ENCODE results near the gene POGLUT2. TPM values are rescaled to one million over a fixed set of nuclear protein-coding genes. Genes with fewer than 3 reads are reported as not detected.

POGLUT2 gene
- total and polyA plus RNA-seq, 2 experiments from 2014 or later: 14.6 to 17.5 TPM

DNA sequence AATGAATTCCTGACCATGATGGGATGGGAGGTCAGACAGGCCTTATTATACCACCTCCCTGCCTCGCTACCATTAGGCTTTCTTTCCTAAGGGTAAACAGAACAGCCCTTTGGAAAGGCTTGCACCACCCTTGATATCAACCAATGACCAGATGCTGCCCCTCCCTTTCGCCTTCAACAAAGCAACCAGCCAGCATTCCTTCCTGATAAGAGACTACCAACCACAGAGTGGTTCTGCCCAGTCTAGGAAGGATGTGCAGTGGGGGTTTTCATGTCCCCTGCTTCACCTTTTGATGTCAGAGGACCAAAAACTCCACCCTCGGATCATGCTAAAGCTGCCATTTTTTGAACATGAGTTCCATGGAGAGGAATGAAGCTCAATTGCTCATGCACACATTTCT, 46.9 kb downstream of the POGLUT2 start:
- peaks cover 19% of the 10 kb centered on the region; the same call in 2 of the 3 replicates for H3K9me3 Mint-ChIP-seq
- no peak overlapping the region for H3K27ac ChIP-seq (ENCODE audit: low read depth)
- no peaks in the 10 kb centered on the region for H3K9me2 ChIP-seq (ENCODE audit: insufficient read depth)
- no peaks in the 10 kb centered on the region for H3K27me3 ChIP-seq (ENCODE audit: insufficient read depth)
- no peaks in the 10 kb centered on the region for H3K4me1 ChIP-seq (ENCODE audit: insufficient read depth)
- H3K4me3 Mint-ChIP-seq: no peak overlapping the region
- DNase-seq (ENCODE audit: low spot score) (no peak), ATAC-seq (no peak)
- H2AFZ ChIP-seq: no peak overlapping the region
- no peak overlapping the region for H3K27ac Mint-ChIP-seq
- no peaks in the 10 kb centered on the region for H3K4me1 Mint-ChIP-seq
- H4K20me1 ChIP-seq (replicated peaks; ENCODE audit: insufficient read depth): no peaks in the 10 kb centered on the region
- no peak overlapping the region for H3K4me3 ChIP-seq
- H3K27me3 Mint-ChIP-seq (ENCODE audit: insufficient read depth, low read depth, poor library complexity): peaks cover under 1% of the 10 kb centered on the region
- H3K79me2 ChIP-seq (replicated peaks; ENCODE audit: insufficient read depth): no peaks in the 10 kb centered on the region
- no peaks in the 10 kb centered on the region for H3F3A ChIP-seq (replicated peaks; ENCODE audit: low read depth)
- no peak for TF ChIP-seq CREB1 (CRISPR knock-in tag; IDR thresholded peaks at IDR 0.05; ENCODE audit: low read depth)
- no peak for TF ChIP-seq EZH2phosphoT487 (IDR thresholded peaks at IDR 0.05; ENCODE audit: unreplicated experiment)
- no peak for TF ChIP-seq ZNF331 (CRISPR knock-in tag; IDR thresholded peaks at IDR 0.05; ENCODE audit: low read depth)
- no peak for TF ChIP-seq JUNB (IDR thresholded peaks at IDR 0.05; ENCODE audit: unreplicated experiment)
- TF ChIP-seq, protein P1, sequence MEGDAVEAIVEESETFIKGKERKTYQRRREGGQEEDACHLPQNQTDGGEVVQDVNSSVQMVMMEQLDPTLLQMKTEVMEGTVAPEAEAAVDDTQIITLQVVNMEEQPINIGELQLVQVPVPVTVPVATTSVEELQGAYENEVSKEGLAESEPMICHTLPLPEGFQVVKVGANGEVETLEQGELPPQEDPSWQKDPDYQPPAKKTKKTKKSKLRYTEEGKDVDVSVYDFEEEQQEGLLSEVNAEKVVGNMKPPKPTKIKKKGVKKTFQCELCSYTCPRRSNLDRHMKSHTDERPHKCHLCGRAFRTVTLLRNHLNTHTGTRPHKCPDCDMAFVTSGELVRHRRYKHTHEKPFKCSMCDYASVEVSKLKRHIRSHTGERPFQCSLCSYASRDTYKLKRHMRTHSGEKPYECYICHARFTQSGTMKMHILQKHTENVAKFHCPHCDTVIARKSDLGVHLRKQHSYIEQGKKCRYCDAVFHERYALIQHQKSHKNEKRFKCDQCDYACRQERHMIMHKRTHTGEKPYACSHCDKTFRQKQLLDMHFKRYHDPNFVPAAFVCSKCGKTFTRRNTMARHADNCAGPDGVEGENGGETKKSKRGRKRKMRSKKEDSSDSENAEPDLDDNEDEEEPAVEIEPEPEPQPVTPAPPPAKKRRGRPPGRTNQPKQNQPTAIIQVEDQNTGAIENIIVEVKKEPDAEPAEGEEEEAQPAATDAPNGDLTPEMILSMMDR (conservative IDR thresholded peaks at IDR 0.05; ENCODE audit: low read depth in 2 of 2): no peak
- no peak for TF ChIP-seq STAT1 (IDR thresholded peaks at IDR 0.05; ENCODE audit: unreplicated experiment)
- TF ChIP-seq NANOG (IDR thresholded peaks at IDR 0.05; ENCODE audit: borderline replicate concordance): no peak
- TF ChIP-seq ZNF114 (CRISPR knock-in tag; IDR thresholded peaks at IDR 0.05): no peak
- TF ChIP-seq POLR2AphosphoS5 (IDR thresholded peaks at IDR 0.05; ENCODE audit: low read depth): no peak
- no peak for TF ChIP-seq EZH2 (IDR thresholded peaks at IDR 0.05; ENCODE audit: low read depth, unreplicated experiment)
- TF ChIP-seq, protein P2, sequence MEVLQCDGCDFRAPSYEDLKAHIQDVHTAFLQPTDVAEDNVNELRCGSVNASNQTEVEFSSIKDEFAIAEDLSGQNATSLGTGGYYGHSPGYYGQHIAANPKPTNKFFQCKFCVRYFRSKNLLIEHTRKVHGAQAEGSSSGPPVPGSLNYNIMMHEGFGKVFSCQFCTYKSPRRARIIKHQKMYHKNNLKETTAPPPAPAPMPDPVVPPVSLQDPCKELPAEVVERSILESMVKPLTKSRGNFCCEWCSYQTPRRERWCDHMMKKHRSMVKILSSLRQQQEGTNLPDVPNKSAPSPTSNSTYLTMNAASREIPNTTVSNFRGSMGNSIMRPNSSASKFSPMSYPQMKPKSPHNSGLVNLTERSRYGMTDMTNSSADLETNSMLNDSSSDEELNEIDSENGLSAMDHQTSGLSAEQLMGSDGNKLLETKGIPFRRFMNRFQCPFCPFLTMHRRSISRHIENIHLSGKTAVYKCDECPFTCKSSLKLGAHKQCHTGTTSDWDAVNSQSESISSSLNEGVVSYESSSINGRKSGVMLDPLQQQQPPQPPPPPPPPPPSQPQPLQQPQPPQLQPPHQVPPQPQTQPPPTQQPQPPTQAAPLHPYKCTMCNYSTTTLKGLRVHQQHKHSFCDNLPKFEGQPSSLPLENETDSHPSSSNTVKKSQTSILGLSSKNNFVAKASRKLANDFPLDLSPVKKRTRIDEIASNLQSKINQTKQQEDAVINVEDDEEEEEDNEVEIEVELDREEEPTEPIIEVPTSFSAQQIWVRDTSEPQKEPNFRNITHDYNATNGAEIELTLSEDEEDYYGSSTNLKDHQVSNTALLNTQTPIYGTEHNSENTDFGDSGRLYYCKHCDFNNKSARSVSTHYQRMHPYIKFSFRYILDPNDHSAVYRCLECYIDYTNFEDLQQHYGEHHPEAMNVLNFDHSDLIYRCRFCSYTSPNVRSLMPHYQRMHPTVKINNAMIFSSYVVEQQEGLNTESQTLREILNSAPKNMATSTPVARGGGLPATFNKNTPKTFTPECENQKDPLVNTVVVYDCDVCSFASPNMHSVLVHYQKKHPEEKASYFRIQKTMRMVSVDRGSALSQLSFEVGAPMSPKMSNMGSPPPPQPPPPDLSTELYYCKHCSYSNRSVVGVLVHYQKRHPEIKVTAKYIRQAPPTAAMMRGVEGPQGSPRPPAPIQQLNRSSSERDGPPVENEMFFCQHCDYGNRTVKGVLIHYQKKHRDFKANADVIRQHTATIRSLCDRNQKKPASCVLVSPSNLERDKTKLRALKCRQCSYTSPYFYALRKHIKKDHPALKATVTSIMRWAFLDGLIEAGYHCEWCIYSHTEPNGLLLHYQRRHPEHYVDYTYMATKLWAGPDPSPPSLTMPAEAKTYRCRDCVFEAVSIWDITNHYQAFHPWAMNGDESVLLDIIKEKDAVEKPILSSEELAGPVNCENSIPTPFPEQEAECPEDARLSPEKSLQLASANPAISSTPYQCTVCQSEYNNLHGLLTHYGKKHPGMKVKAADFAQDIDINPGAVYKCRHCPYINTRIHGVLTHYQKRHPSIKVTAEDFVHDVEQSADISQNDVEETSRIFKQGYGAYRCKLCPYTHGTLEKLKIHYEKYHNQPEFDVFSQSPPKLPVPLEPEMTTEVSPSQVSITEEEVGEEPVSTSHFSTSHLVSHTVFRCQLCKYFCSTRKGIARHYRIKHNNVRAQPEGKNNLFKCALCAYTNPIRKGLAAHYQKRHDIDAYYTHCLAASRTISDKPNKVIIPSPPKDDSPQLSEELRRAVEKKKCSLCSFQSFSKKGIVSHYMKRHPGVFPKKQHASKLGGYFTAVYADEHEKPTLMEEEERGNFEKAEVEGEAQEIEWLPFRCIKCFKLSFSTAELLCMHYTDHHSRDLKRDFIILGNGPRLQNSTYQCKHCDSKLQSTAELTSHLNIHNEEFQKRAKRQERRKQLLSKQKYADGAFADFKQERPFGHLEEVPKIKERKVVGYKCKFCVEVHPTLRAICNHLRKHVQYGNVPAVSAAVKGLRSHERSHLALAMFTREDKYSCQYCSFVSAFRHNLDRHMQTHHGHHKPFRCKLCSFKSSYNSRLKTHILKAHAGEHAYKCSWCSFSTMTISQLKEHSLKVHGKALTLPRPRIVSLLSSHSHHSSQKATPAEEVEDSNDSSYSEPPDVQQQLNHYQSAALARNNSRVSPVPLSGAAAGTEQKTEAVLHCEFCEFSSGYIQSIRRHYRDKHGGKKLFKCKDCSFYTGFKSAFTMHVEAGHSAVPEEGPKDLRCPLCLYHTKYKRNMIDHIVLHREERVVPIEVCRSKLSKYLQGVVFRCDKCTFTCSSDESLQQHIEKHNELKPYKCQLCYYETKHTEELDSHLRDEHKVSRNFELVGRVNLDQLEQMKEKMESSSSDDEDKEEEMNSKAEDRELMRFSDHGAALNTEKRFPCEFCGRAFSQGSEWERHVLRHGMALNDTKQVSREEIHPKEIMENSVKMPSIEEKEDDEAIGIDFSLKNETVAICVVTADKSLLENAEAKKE (CRISPR knock-in tag; IDR thresholded peaks at IDR 0.05): no peak
- TF ChIP-seq, protein P3, sequence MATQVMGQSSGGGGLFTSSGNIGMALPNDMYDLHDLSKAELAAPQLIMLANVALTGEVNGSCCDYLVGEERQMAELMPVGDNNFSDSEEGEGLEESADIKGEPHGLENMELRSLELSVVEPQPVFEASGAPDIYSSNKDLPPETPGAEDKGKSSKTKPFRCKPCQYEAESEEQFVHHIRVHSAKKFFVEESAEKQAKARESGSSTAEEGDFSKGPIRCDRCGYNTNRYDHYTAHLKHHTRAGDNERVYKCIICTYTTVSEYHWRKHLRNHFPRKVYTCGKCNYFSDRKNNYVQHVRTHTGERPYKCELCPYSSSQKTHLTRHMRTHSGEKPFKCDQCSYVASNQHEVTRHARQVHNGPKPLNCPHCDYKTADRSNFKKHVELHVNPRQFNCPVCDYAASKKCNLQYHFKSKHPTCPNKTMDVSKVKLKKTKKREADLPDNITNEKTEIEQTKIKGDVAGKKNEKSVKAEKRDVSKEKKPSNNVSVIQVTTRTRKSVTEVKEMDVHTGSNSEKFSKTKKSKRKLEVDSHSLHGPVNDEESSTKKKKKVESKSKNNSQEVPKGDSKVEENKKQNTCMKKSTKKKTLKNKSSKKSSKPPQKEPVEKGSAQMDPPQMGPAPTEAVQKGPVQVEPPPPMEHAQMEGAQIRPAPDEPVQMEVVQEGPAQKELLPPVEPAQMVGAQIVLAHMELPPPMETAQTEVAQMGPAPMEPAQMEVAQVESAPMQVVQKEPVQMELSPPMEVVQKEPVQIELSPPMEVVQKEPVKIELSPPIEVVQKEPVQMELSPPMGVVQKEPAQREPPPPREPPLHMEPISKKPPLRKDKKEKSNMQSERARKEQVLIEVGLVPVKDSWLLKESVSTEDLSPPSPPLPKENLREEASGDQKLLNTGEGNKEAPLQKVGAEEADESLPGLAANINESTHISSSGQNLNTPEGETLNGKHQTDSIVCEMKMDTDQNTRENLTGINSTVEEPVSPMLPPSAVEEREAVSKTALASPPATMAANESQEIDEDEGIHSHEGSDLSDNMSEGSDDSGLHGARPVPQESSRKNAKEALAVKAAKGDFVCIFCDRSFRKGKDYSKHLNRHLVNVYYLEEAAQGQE (IDR thresholded peaks at IDR 0.05; ENCODE audit: unreplicated experiment): no peak
- TF ChIP-seq, protein P4, sequence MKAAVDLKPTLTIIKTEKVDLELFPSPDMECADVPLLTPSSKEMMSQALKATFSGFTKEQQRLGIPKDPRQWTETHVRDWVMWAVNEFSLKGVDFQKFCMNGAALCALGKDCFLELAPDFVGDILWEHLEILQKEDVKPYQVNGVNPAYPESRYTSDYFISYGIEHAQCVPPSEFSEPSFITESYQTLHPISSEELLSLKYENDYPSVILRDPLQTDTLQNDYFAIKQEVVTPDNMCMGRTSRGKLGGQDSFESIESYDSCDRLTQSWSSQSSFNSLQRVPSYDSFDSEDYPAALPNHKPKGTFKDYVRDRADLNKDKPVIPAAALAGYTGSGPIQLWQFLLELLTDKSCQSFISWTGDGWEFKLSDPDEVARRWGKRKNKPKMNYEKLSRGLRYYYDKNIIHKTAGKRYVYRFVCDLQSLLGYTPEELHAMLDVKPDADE (IDR thresholded peaks at IDR 0.05): no peak
- no peak overlapping the region for H3K4me2 ChIP-seq
- H3K36me3 Mint-ChIP-seq (ENCODE audit: low read depth): no peaks in the 10 kb centered on the region; the same call in 2 of the 3 replicates
- H3K36me3 ChIP-seq (ENCODE audit: insufficient read depth): no peaks in the 10 kb centered on the region

Measured in GM23338 (cell line).